HG03039 (cell line): ENCODE data around the gene YEATS2.
"Not testable (repeated sequence)": the region's sequence is repeated elsewhere in the genome, so short reads cannot be mapped to it uniquely, and the experiment has no call there.

Experiments
- ATAC-seq: cut with Tn5 transposase; IDR thresholded peaks from one replicate; pipeline ENCODE4 v1.9.1; 2021; ENCODE audit warnings: mild to moderate bottlenecking, moderate library complexity; ENCODE audit not compliant: unreplicated experiment

YEATS2 gene

DNA sequence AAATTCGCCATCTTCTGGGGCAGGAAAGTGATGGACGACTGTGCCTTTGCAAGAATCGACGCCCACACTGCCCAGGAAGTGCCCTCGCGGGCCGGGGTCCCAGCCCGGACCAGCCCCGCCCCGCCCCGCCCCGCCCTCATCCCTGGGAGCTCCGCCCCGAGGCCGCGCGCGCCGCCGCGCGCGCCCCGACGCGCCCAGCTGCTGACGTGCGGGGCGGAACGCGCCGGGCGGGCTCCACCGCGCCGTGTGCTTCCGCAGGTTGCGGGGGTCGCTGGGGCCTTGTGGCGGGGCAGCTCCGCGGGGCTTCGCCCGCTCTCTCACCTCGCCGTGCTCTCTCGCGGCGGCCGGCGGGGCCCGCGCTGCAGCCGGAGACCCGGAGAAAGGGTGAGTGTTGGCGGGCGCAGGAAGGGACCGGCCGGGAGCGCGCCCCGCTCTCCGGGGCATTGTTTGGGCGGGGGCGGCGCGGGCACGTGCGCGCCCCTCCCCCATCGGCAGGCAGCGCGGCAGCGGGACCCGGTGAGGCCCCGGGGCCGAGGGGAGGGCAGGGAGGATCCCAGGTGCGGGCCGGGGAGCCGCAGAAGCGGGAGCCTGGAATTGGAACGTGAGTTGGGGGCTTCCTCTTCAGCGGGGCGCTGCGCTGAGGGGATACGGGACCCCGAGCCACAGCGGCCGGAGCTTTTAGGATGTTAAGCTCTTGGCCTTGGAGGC lies at the start of gene YEATS2:
TSS of gene YEATS2 (plus strand) at position 188 of the 708 bp plus-strand sequence. CDS start 17,366 bp downstream, outside the sequence.
- ATAC-seq = peak; percentile 72

DNA sequence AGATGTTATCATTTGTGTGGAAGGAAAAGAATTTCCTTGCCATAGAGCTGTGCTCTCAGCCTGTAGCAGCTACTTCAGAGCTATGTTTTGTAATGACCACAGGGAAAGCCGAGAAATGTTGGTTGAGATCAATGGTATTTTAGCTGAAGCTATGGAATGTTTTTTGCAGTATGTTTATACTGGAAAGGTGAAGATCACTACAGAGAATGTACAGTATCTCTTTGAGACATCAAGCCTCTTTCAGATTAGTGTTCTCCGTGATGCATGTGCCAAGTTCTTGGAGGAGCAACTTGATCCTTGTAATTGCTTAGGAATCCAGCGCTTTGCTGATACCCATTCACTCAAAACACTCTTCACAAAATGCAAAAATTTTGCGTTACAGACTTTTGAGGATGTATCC lies 47.0 kb upstream of the YEATS2 start:
- ATAC-seq = no peak

GRCh38 chr3:183653209-183654064 lies 44.2 kb upstream of the YEATS2 start:
- ATAC-seq = no peak

- ATAC-seq = no peak
These were observed 42.9 kb upstream of the YEATS2 start for GRCh38 chr3:183654727-183655126.

GRCh38 chr3:183662099-183662498 lies 35.5 kb upstream of the YEATS2 start:
- no peak for ATAC-seq

- ATAC-seq = no peak
These were observed 32.6 kb upstream of the YEATS2 start for GRCh38 chr3:183664913-183665381.

DNA sequence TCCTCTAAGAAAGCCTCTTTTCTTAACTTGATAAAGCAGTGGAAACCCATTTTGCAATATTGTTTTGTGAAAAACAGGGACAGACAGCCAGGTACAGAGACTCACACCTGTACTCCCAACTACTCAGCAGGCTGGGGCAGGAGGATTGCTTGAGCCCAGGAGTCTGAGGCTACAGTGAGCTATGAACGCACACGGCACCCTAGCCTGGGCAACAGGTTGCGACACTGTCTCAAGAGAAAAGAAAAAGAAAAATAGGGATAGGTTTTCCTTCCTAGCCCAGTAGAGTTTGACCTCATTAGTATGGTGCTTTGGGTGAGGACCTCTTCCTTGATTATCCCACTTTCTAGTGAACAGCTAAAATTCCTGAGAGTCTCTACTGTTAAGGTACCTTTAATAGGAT lies 17.5 kb upstream of the YEATS2 start:
- no peak for ATAC-seq

DNA sequence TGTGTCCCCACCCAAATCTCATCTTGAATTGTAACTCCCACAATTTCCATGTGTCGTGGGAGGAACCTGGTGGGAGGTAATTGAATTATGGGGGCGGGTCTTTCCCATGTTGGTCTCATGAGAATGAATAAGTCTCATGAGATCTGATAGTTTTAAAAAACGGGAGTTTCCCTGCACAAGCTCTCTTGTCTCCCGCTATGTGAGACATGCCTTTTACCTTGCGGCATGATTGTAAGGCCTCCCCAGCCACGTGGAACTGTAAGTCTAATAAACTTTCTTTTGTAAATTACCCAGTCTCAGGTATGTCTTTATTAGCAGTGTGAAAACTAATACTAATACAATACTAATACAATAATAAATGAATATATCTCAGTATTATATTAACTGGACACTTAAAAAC lies 9.9 kb upstream of the YEATS2 start:
- ATAC-seq = no peak

DNA sequence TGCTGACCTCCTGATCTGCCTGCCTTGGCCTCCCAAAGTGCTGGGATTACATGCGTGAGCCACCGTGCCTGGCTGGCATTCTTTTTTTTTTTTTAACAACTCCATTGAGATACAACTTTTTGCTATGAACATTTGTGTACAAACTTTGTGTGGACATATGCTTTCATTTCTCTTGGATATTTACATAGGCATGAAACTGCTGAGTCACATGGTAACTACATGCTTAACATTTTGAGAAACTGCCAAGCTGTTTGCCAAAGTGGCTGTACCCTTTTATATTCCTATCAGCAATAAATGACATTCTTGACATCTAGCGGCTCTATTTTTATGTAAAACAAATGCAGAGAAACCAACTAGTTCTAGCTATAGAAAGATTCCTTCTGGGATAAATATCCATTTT lies 8.7 kb upstream of the YEATS2 start:
- no peak for ATAC-seq

DNA sequence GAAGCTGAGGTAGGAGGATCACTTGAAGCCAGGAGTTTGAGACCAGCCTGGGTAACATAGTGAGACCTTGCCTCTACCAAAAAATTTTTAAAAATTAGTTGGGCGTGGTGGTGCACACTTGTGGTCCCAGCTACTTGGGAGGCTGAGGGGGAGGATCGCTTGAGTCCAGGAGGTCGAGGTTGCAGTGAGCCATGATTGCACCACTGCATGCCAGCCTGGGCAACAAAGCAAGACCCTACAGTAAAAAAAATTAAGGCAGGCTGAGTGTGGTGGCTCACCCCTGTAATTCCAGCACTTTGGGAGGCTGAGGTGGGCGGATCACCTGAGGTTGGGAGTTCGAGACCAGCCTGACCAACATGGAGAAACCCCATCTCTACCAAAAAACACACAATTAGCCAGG lies 8.0 kb upstream of the YEATS2 start:
- ATAC-seq = not testable (repeated sequence)

DNA sequence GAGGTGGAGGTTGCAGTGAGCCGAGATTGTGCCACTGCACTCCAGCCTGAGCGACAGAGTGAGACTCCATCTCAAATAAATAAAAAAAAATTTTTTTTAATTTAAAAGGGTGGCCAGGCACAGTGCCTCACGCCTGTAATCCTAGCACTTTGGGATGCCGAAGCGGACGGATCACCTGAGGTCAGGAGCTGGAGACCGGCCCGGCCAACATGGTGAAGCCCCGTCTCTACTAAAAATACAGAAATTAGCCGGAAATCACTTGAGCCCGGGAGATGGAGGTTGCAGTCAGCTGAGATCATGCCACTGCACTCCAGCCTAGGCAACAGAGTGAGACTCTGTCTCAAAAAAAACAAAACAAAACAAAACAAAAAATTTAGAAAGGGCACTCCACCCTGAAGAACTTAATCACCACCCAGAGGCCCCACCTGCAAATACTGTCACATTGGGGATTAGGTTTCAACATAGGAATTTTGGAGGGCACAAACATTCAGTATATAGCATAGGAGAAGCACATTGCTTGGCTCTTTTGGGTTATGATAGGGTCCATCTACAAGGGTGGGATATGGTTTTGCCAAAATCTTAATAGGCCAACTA lies 7.1 kb upstream of the YEATS2 start:
- no peak for ATAC-seq

DNA sequence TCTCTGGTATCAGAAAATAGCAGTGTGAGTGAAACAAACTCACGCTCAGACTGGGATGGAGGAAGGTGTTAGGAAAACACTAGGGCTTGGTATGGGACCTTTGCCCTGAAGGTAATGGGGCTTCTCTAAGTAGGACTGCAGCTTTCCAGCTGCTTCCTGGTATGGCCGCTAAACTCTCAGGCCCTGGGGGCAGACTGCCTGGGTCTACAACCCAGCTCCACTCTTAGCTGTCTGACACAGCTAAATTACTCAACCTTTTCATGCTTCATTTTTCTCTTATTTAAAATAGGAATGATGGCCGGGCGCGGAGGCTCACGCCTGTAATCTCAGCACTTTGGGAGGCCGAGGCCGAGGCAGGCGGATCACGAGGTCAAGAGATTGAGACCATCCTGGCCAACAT lies 5.2 kb upstream of the YEATS2 start:
- no peak for ATAC-seq

- ATAC-seq = no peak
These were observed 1.8 kb upstream of the YEATS2 start for GRCh38 chr3:183695569-183696364.

DNA sequence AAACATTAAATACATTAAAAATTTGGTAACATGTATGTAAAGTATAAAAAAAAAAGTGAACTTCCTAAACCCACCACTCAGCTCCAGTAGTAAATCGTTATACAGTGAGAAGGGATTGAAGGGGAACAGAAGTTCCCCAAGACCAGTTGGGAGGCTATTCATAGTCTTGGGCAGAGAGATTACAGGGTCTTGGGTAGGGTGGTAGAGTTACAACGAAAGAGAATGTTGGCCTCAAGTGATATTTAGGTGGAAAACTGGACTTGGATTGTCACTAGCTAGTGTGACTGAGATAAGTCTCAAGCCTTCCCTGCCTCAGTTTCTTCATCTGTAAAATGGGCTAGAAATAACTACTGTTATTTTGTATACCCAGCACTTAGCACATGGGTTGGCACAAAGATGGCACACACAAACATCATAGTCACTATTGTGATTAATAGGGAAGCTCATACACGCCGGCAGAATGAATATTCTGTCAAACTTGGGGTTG lies 431 bp upstream of the YEATS2 start:
- ATAC-seq = no peak

GRCh38 chr3:183698318-183698751 lies 738 bp downstream of the YEATS2 start:
- ATAC-seq = peak; percentile 9

DNA sequence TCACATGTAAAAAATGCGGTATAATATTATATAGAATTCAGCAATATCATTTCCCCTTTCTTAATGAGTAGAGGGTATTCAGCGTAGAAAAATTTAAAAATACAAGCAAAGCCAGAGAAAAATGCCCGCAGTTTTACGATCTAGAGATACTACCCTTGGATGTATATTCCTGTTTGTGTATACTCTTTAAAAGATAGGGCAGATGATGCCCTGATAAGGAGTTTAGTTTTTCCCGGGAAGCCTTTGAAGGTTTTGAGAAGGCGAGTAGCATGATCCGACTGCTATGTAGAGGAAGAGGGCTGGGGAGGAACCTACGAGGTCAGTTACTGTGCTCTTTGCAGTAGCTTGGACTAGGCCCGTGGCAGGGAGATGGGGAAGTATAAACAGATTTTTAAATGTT lies 1.2 kb downstream of the YEATS2 start:
- no peak for ATAC-seq

GRCh38 chr3:183699238-183699947 lies 1.8 kb downstream of the YEATS2 start:
- ATAC-seq = no peak

DNA sequence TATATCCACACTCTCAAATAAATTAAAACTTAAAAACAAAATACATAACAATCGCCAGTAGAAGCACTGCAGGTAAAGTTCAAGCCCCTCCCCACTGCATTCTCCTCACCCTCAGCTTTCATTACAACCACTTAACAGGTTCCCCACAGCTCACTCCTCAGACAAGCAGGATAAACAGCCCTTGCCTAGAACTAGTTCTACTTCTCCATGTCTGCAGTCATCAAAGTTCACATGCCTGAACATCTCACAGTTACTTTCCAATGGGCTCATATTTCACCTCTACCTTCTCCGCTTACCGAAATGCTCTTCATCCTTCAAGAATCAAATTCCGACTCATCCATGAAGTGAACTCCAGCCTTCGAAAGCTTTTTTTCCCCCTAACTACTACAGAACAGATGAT lies 4.1 kb downstream of the YEATS2 start:
- no peak for ATAC-seq

GRCh38 chr3:183703892-183704291 lies 6.3 kb downstream of the YEATS2 start:
- ATAC-seq = not testable (repeated sequence)

GRCh38 chr3:183710231-183710630 lies 12.6 kb downstream of the YEATS2 start:
- no peak for ATAC-seq
